Stimulated activated CD8-positive, alpha-beta memory T cell treated with anti-CD3 and anti-CD28 coated beads, Interleukin-4, amount 100 ng/mL, for 1 hour (primary cell): Measurements from ENCODE around the gene UFC1.

ENCODE experiments used
- DNase-seq, 2 donors: peaks; one replicate each; pipeline ENCODE4 v3.0.0-alpha.2; 2020; ENCODE audit warnings: low read depth in 2 of 2, low spot score in 1 of 2

Gene UFC1

GRCh38 chr1:161192476-161193465, 39.0 kb downstream of the UFC1 start:
- DNase-seq = peak in 1 of 2 donors; percentile 47

- no peak for DNase-seq
Measured at GRCh38 chr1:161193561-161194235, 39.9 kb downstream of the UFC1 start.

GRCh38 chr1:161195171-161195570, 41.4 kb downstream of the UFC1 start:
- DNase-seq = no peak

GRCh38 chr1:161196111-161196510, 42.3 kb downstream of the UFC1 start:
- DNase-seq = no peak

GRCh38 chr1:161196521-161197451, 43.0 kb downstream of the UFC1 start:
- DNase-seq = no peak

- no peak for DNase-seq
Measured at GRCh38 chr1:161197560-161198193, 43.9 kb downstream of the UFC1 start.

GRCh38 chr1:161198194-161198896, 44.6 kb downstream of the UFC1 start:
- DNase-seq = no peak

GRCh38 chr1:161198897-161199431, 45.2 kb downstream of the UFC1 start, which contains the start of gene ADAMTS4:
ADAMTS4 (minus strand) TSS chr1:161199054; CDS start chr1:161198627, 427 bp downstream.
- no peak for DNase-seq

- DNase-seq = no peak
Measured at GRCh38 chr1:161199506-161200139, 45.8 kb downstream of the UFC1 start.

- DNase-seq = no peak
Measured at GRCh38 chr1:161200421-161200991, 46.7 kb downstream of the UFC1 start.

GRCh38 chr1:161200992-161201835, 47.4 kb downstream of the UFC1 start:
- DNase-seq = no peak

GRCh38 chr1:161201836-161202712, 48.3 kb downstream of the UFC1 start, which contains the start of gene NDUFS2:
NDUFS2 (plus strand) TSS chr1:161202367; CDS start chr1:161202386, 19 bp downstream.
- peak; percentile 88 to 92 for DNase-seq

GRCh38 chr1:161206411-161207140, 52.8 kb downstream of the UFC1 start:
- no peak for DNase-seq

GRCh38 chr1:161207173-161207572, 53.4 kb downstream of the UFC1 start:
- no peak for DNase-seq
